ENCODE measurements around the gene MBIP. TPM values are rescaled to one million over a fixed set of nuclear protein-coding genes. Genes with fewer than 3 reads are reported as not detected.

MBIP gene
- total RNA-seq, 1 donor from 2014 or later = 24.4 TPM

- intact Hi-C loops (cut with micrococcal nuclease) = no loop called here
Measured at GRCh38 chr14:36313898-36314297, 6.5 kb downstream of the MBIP start.

- intact Hi-C loops (cut with micrococcal nuclease) = no loop called here
Measured at GRCh38 chr14:36313206-36313605, 7.2 kb downstream of the MBIP start.

GRCh38 chr14:36306836-36307235 lies 13.6 kb downstream of the MBIP start:
- intact Hi-C loops (cut with micrococcal nuclease) = no loop called here

GRCh38 chr14:36304895-36305294 lies 15.5 kb downstream of the MBIP start:
- intact Hi-C loops (cut with micrococcal nuclease) = no loop called here

GRCh38 chr14:36303960-36304359 lies 16.5 kb downstream of the MBIP start:
- intact Hi-C loops (cut with micrococcal nuclease) = no loop called here

- intact Hi-C loops (cut with micrococcal nuclease) = no loop called here
Measured at GRCh38 chr14:36302823-36303222, 17.6 kb downstream of the MBIP start.

GRCh38 chr14:36301159-36301558 lies 19.3 kb downstream of the MBIP start:
- intact Hi-C loops (cut with micrococcal nuclease) = no loop called here

GRCh38 chr14:36300337-36300736 lies 20.1 kb downstream of the MBIP start:
- intact Hi-C loops (cut with micrococcal nuclease) = no loop called here

- intact Hi-C loops (cut with micrococcal nuclease) = no loop called here
Measured at GRCh38 chr14:36295642-36296627, 24.5 kb downstream of the MBIP start.

- intact Hi-C loops (cut with micrococcal nuclease) = no loop called here
Measured at GRCh38 chr14:36294543-36294942, 25.9 kb downstream of the MBIP start.

GRCh38 chr14:36293824-36294223 lies 26.6 kb downstream of the MBIP start:
- intact Hi-C loops (cut with micrococcal nuclease) = no loop called here

GRCh38 chr14:36289954-36290353 lies 30.5 kb downstream of the MBIP start:
- intact Hi-C loops (cut with micrococcal nuclease) = no loop called here

- intact Hi-C loops (cut with micrococcal nuclease) = no loop called here
Measured at GRCh38 chr14:36288496-36288895, 31.9 kb downstream of the MBIP start.

- intact Hi-C loops (cut with micrococcal nuclease) = no loop called here
Measured at GRCh38 chr14:36284971-36285595, 35.4 kb downstream of the MBIP start.

GRCh38 chr14:36281309-36281708 lies 39.1 kb downstream of the MBIP start:
- intact Hi-C loops (cut with micrococcal nuclease) = no loop called here

GRCh38 chr14:36279306-36280190 lies 40.9 kb downstream of the MBIP start:
- intact Hi-C loops (cut with micrococcal nuclease) = no loop called here

GRCh38 chr14:36275741-36276140 lies 44.7 kb downstream of the MBIP start:
- intact Hi-C loops (cut with micrococcal nuclease) = no loop called here

GRCh38 chr14:36271939-36272907 lies 48.2 kb downstream of the MBIP start:
- intact Hi-C loops (cut with micrococcal nuclease) = no loop called here

- intact Hi-C loops (cut with micrococcal nuclease) = no loop called here
Measured at GRCh38 chr14:36271222-36271621, 49.2 kb downstream of the MBIP start.

- intact Hi-C loops (cut with micrococcal nuclease) = no loop called here
Measured at GRCh38 chr14:36270191-36270590, 50.2 kb downstream of the MBIP start.

Measured in T-helper 2 cell treated with Interferon-gamma antibody and Interleukin-4, amounts not matched to agents 100 ng/mL and 5 ng/mL, for 36 hours (primary cell).